Type B pancreatic cell (in vitro differentiated cells): ENCODE data around the gene UBE3D. TPM values are rescaled to one million over a fixed set of nuclear protein-coding genes. Genes with fewer than 3 reads are reported as not detected.

ENCODE experiments used
- DNase-seq: peaks from one replicate; pipeline ENCODE4 v3.0.0; 2021; ENCODE audit warnings: mixed read lengths; ENCODE audit not compliant: unreplicated experiment; ENCODE audit errors: extremely low spot score
- H3K27ac Mint-ChIP-seq: 2 replicates; pipeline ENCODE4 v1.8.0; 2021; ENCODE audit warnings: mild to moderate bottlenecking, mixed read lengths
- H3K27me3 Mint-ChIP-seq: 2 replicates; pipeline ENCODE4 v1.8.0; 2021; ENCODE audit warnings: mixed read lengths
- H3K36me3 Mint-ChIP-seq: 2 replicates; pipeline ENCODE4 v1.8.0; 2021; ENCODE audit warnings: mixed read lengths
- H3K4me1 Mint-ChIP-seq: one replicate; pipeline ENCODE4 v1.8.0; 2021; ENCODE audit warnings: mixed read lengths; ENCODE audit not compliant: unreplicated experiment
- H3K4me3 Mint-ChIP-seq: 2 replicates; pipeline ENCODE4 v1.8.0; 2021; ENCODE audit warnings: mild to moderate bottlenecking, mixed read lengths
- H3K9me3 Mint-ChIP-seq: 2 replicates; pipeline ENCODE4 v1.8.0; 2021; ENCODE audit warnings: mixed read lengths
- total RNA-seq: library from RNA; stranded (reverse); gene quantifications from 2 replicates; pipeline ENCODE4 v1.2.1, GENCODE V29; 2021; ENCODE audit warnings: low replicate concordance
- TF ChIP-seq, protein P1 (sequence below): fragments of 200-600 bp; sonication (generic); conservative IDR thresholded peaks from 2 replicates; pipeline ENCODE4 v1.5.0; 2021; ENCODE audit warnings: antibody characterized with exemption, mild to moderate bottlenecking

The UBE3D gene
- total RNA-seq, 1 donor from 2014 or later, result 20.0 TPM

DNA sequence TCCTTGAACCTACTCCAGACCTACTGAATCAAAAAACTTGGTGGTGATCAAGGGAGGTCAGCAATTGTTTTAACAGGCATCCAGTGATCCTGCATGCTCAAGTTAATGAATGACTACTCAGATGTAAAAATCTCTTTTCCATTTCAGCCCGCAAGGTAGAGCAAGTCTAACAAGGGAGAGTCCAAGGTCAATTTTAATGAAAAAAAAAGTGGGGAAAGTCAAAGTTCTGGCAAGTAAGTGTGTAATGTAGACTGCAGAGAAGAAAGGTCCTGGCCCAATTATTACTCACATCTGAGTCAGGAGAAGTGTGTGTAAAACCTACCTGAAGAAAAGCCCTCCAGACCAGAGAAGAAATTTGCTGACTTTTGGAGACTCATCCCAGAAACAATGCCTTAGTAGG, 193.5 kb downstream of the UBE3D start:
- Mint-ChIP-seq H3K27me3 (no peaks in the 10 kb centered on the region), H3K36me3 (no peaks in the 10 kb centered on the region), H3K4me1 (no peaks in the 10 kb centered on the region), H3K9me3 (peaks cover 5% of the 10 kb centered on the region), H3K4me3 (no peak overlapping the region), H3K27ac (no peak overlapping the region)
- DNase-seq, result no peak
- TF ChIP-seq, protein P1, sequence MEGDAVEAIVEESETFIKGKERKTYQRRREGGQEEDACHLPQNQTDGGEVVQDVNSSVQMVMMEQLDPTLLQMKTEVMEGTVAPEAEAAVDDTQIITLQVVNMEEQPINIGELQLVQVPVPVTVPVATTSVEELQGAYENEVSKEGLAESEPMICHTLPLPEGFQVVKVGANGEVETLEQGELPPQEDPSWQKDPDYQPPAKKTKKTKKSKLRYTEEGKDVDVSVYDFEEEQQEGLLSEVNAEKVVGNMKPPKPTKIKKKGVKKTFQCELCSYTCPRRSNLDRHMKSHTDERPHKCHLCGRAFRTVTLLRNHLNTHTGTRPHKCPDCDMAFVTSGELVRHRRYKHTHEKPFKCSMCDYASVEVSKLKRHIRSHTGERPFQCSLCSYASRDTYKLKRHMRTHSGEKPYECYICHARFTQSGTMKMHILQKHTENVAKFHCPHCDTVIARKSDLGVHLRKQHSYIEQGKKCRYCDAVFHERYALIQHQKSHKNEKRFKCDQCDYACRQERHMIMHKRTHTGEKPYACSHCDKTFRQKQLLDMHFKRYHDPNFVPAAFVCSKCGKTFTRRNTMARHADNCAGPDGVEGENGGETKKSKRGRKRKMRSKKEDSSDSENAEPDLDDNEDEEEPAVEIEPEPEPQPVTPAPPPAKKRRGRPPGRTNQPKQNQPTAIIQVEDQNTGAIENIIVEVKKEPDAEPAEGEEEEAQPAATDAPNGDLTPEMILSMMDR, result no peak

DNA sequence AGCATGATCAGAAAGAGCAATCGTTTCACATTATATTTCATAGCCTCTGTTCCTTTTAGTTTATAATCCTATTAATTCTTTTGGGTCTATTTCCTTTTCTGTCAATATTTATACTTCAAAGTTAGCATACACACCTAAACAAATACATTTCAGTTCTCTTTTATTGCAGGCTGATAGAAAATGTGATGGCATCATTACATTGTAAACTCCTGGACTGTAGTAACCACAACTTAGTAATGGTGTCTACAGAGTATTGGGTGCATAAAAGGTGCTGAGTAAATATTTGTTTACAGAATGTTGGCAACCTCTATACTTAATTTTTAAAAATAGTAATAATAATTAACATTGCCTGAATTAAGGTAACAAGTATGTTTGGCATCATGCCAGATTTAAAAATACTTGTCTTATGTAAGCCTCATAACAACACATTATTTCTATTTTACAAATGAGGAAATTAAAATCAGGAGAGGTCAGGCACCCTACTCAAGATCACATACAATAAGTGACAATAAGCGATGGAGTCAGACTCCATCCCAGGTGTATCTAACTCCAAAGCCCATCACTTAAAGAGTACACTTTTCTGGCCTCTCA, 195.0 kb downstream of the UBE3D start:
- TF ChIP-seq, protein P1, result no peak
- Mint-ChIP-seq H3K27ac (no peak overlapping the region), H3K9me3 (peaks cover 5% of the 10 kb centered on the region), H3K36me3 (no peaks in the 10 kb centered on the region), H3K4me1 (peaks cover 7% of the 10 kb centered on the region), H3K4me3 (no peak overlapping the region), H3K27me3 (no peaks in the 10 kb centered on the region)
- DNase-seq, result no peak

DNA sequence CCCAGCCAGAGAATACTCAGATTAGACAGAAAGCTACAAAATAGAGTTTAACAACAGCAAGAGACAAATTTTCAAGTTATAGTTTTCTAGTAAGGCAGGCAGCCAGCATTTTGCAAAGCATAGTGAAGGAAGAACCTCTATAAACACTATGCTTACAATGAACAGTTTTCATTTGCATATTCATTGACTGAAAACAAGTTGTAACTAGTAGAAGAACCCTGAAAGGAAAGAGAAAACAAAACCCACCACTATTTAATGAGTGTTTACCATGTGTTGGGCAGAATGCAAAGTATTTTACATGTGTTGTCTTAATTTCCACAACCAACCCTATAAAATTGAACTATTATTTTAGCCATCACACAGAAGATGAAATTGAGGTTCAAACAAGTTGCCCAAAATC, 196.1 kb downstream of the UBE3D start:
- no peak for DNase-seq
- H3K27me3 Mint-ChIP-seq, result no peaks in the 10 kb centered on the region
- peaks cover 5% of the 10 kb centered on the region for H3K9me3 Mint-ChIP-seq
- H3K4me1 Mint-ChIP-seq, result peaks cover 7% of the 10 kb centered on the region
- no peak overlapping the region for H3K27ac Mint-ChIP-seq
- H3K36me3 Mint-ChIP-seq, result no peaks in the 10 kb centered on the region
- no peak overlapping the region for H3K4me3 Mint-ChIP-seq
- TF ChIP-seq, protein P1, result no peak

DNA sequence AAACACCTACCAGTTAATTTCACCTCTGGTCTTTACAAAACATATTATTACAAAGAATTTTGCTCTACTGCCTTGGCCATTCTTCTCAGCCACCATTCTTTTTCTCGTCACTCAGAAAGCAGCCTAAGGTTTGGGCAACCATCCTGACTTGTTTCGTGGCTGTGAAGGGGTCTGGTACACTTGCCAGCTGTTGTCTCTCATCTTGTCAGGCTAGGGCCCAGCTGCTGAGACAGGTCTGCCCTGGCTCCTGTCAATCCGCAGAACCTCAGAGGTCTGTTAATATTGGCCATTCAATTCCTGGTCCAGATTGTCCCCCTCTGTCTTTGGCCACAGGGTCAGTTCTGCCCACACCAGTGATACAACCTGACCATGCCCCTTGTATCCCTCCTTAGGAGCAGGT, 197.7 kb downstream of the UBE3D start:
- TF ChIP-seq, protein P1, result no peak
- Mint-ChIP-seq H3K27me3 (no peaks in the 10 kb centered on the region), H3K9me3 (peaks cover 5% of the 10 kb centered on the region), H3K36me3 (no peaks in the 10 kb centered on the region), H3K4me1 (peaks cover 7% of the 10 kb centered on the region), H3K27ac (no peak overlapping the region), H3K4me3 (no peak overlapping the region)
- no peak for DNase-seq

DNA sequence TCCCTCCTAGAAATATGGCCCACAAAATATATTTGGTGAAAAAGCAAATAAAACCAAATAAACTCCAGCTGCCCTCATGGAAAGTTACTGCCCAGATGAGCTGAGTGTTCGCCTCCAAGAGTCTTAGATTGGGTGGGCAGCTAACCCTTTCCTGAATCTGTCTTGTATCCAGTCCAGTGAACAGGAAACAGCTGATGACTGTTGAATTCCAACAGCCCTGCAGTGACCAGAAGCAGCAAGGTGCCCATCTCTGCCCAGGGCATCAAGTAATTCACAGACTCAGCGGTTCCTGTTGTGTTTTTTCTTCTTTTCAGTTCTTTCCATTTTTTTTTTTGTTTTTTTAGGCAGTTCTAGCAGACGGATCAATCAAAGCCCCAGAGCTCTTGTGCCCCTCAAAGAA, 199.2 kb downstream of the UBE3D start:
- Mint-ChIP-seq H3K36me3 (no peaks in the 10 kb centered on the region), H3K4me3 (no peak overlapping the region), H3K27ac (no peak overlapping the region), H3K9me3 (peaks cover 5% of the 10 kb centered on the region), H3K4me1 (peaks cover 7% of the 10 kb centered on the region), H3K27me3 (no peaks in the 10 kb centered on the region)
- DNase-seq, result no peak
- TF ChIP-seq, protein P1, result no peak

DNA sequence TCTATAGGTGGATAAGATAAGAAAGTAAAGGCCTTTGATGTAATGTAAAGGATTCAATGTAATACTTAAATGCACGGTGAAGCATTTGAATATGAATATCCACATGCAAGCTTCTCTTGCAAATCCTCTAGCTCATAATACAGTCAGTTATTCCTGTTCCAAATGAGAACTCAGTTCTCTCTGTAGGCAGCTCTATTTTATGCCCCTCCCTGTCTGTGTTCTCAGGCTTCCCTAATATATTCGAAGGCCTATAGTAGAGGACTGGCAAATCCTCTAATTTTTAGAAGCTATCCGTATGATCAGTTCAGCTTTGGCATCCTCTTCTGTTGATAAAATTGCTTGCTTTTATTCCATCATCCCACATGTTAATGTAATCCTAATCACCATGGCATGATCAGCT, 200.2 kb downstream of the UBE3D start:
- DNase-seq, result no peak
- TF ChIP-seq, protein P1, result no peak
- Mint-ChIP-seq H3K4me3 (no peak overlapping the region), H3K27ac (no peak overlapping the region), H3K36me3 (no peaks in the 10 kb centered on the region), H3K27me3 (no peaks in the 10 kb centered on the region), H3K9me3 (peaks cover 5% of the 10 kb centered on the region), H3K4me1 (peaks cover 7% of the 10 kb centered on the region)
